HUES48 (cell line): ENCODE results near the gene TANC1.

Source experiments
- H3K27ac ChIP-seq: one replicate; pipeline ENCODE4 v1.7.0; 2013; ENCODE audit warnings: low read depth, low read length, inconsistent platforms
- H3K27me3 ChIP-seq: 2 replicates; pipeline ENCODE4 v1.6.1; 2013; ENCODE audit warnings: mild to moderate bottlenecking, low read length; ENCODE audit not compliant: control insufficient read depth, insufficient read depth
- H3K36me3 ChIP-seq: 2 replicates; pipeline ENCODE4 v1.6.1; 2013; ENCODE audit warnings: low read length; ENCODE audit not compliant: control insufficient read depth, insufficient read depth
- H3K4me1 ChIP-seq: 2 replicates; pipeline ENCODE4 v1.6.1; 2013; ENCODE audit warnings: mild to moderate bottlenecking, low read length; ENCODE audit not compliant: control insufficient read depth, insufficient read depth
- H3K4me3 ChIP-seq: 2 replicates; pipeline ENCODE4 v1.5.1; 2013; ENCODE audit warnings: mild to moderate bottlenecking, low read depth, low read length
- H3K9ac ChIP-seq: 2 replicates; pipeline ENCODE4 v1.6.1; 2013; ENCODE audit warnings: mild to moderate bottlenecking, low read depth, low read length, moderate library complexity
- H3K9me3 ChIP-seq: 2 replicates; pipeline ENCODE4 v1.6.1; 2013; ENCODE audit warnings: low read length; ENCODE audit not compliant: control insufficient read depth, insufficient read depth

Gene TANC1

GRCh38 chr2:159213296-159213695, 244.9 kb downstream of the TANC1 start:
- Histone ChIP-seq H3K4me3 (no peak overlapping the region), H3K27ac (no peak overlapping the region), H3K4me1 (peaks cover 18% of the 10 kb centered on the region), H3K36me3 (no peaks in the 10 kb centered on the region), H3K9ac (no peak overlapping the region), H3K27me3 (peaks cover 62% of the 10 kb centered on the region), H3K9me3 (no peaks in the 10 kb centered on the region)

GRCh38 chr2:159214325-159214865, 246.0 kb downstream of the TANC1 start:
- H3K4me1 ChIP-seq = peaks cover 18% of the 10 kb centered on the region
- H3K4me3 ChIP-seq = no peak overlapping the region
- no peaks in the 10 kb centered on the region for H3K9me3 ChIP-seq
- H3K27me3 ChIP-seq = peaks cover 51% of the 10 kb centered on the region
- H3K27ac ChIP-seq = no peak overlapping the region
- H3K36me3 ChIP-seq = no peaks in the 10 kb centered on the region
- H3K9ac ChIP-seq = no peak overlapping the region

GRCh38 chr2:159215116-159215515, 246.7 kb downstream of the TANC1 start:
- Histone ChIP-seq H3K36me3 (no peaks in the 10 kb centered on the region), H3K27me3 (peaks cover 43% of the 10 kb centered on the region), H3K9me3 (no peaks in the 10 kb centered on the region), H3K4me3 (no peak overlapping the region), H3K27ac (no peak overlapping the region), H3K4me1 (peaks cover 18% of the 10 kb centered on the region), H3K9ac (no peak overlapping the region)

- H3K9ac ChIP-seq = no peak overlapping the region
- peaks cover 4% of the 10 kb centered on the region; the same call in 1 of the 2 replicates for H3K4me1 ChIP-seq
- no peaks in the 10 kb centered on the region for H3K36me3 ChIP-seq
- H3K27ac ChIP-seq = no peak overlapping the region
- H3K9me3 ChIP-seq = no peaks in the 10 kb centered on the region
- H3K27me3 ChIP-seq = peaks cover 32% of the 10 kb centered on the region
- H3K4me3 ChIP-seq = no peak overlapping the region
These were observed 249.2 kb downstream of the TANC1 start for GRCh38 chr2:159217676-159218075.

GRCh38 chr2:159218389-159218788, 249.9 kb downstream of the TANC1 start:
- no peak overlapping the region for H3K4me3 ChIP-seq
- H3K27ac ChIP-seq = no peak overlapping the region
- H3K27me3 ChIP-seq = peaks cover 24% of the 10 kb centered on the region
- no peaks in the 10 kb centered on the region for H3K9me3 ChIP-seq
- no peaks in the 10 kb centered on the region for H3K4me1 ChIP-seq
- H3K9ac ChIP-seq = no peak overlapping the region
- H3K36me3 ChIP-seq = no peaks in the 10 kb centered on the region

- no peak overlapping the region for H3K4me3 ChIP-seq
- H3K4me1 ChIP-seq = no peaks in the 10 kb centered on the region
- no peaks in the 10 kb centered on the region for H3K9me3 ChIP-seq
- H3K9ac ChIP-seq = no peak overlapping the region
- H3K27me3 ChIP-seq = peaks cover 14% of the 10 kb centered on the region
- no peak overlapping the region for H3K27ac ChIP-seq
- no peaks in the 10 kb centered on the region for H3K36me3 ChIP-seq
These were observed 251.1 kb downstream of the TANC1 start for GRCh38 chr2:159219394-159219998.

GRCh38 chr2:159224061-159224813, 255.8 kb downstream of the TANC1 start:
- Histone ChIP-seq H3K36me3 (no peaks in the 10 kb centered on the region), H3K4me1 (no peaks in the 10 kb centered on the region), H3K9me3 (no peaks in the 10 kb centered on the region), H3K27me3 (no peaks in the 10 kb centered on the region), H3K27ac (no peak overlapping the region), H3K4me3 (no peak overlapping the region), H3K9ac (no peak overlapping the region)

- no peak overlapping the region for H3K4me3 ChIP-seq
- H3K36me3 ChIP-seq = peaks cover 7% of the 10 kb centered on the region; the same call in 1 of the 2 replicates
- no peak overlapping the region for H3K9ac ChIP-seq
- H3K9me3 ChIP-seq = no peaks in the 10 kb centered on the region
- no peaks in the 10 kb centered on the region for H3K4me1 ChIP-seq
- H3K27ac ChIP-seq = no peak overlapping the region
- H3K27me3 ChIP-seq = no peaks in the 10 kb centered on the region
These were observed 256.9 kb downstream of the TANC1 start for GRCh38 chr2:159225025-159226016.

- peaks cover 12% of the 10 kb centered on the region; the same call in 1 of the 2 replicates for H3K36me3 ChIP-seq
- no peak overlapping the region for H3K27ac ChIP-seq
- H3K9ac ChIP-seq = no peak overlapping the region
- H3K4me3 ChIP-seq = no peak overlapping the region
- no peaks in the 10 kb centered on the region for H3K27me3 ChIP-seq
- no peaks in the 10 kb centered on the region for H3K4me1 ChIP-seq
- H3K9me3 ChIP-seq = no peaks in the 10 kb centered on the region
These were observed 257.6 kb downstream of the TANC1 start for GRCh38 chr2:159226059-159226461.

GRCh38 chr2:159226608-159227385, 258.4 kb downstream of the TANC1 start:
- Histone ChIP-seq H3K9me3 (no peaks in the 10 kb centered on the region), H3K4me3 (no peak overlapping the region), H3K36me3 (peaks cover 18% of the 10 kb centered on the region; the same call in 1 of the 2 replicates), H3K4me1 (no peaks in the 10 kb centered on the region), H3K27me3 (no peaks in the 10 kb centered on the region), H3K9ac (no peak overlapping the region), H3K27ac (no peak overlapping the region)
